WTC11 (cell line): Measurements from ENCODE around the gene NTN5. TPM values are rescaled to one million over a fixed set of nuclear protein-coding genes. Genes with fewer than 3 reads are reported as not detected.

Experiments
- ARID4B ChIP-seq: sonication (generic); formaldehyde crosslinking; IDR thresholded peaks from 2 replicates; pipeline ENCODE4 v1.8.0; 2023; ENCODE audit warnings: missing genetic modification reagents, mild to moderate bottlenecking, borderline replicate concordance
- CREM ChIP-seq: sonication (generic); formaldehyde crosslinking; IDR thresholded peaks from 2 replicates; pipeline ENCODE4 v1.8.1; 2022; ENCODE audit warnings: mild to moderate bottlenecking, missing genetic modification reagents, moderate library complexity
- E2F1 ChIP-seq: sonication (generic); formaldehyde crosslinking; IDR thresholded peaks from 2 replicates; pipeline ENCODE4 v1.8.0; 2022; ENCODE audit warnings: mild to moderate bottlenecking, missing genetic modification reagents
- ERG ChIP-seq: fragments of 250-450 bp; sonication (Bioruptor Pico); IDR thresholded peaks from 2 replicates; pipeline ENCODE4 v1.8.0; 2021; ENCODE audit warnings: mild to moderate bottlenecking
- ESRRA ChIP-seq: sonication (generic); formaldehyde crosslinking; IDR thresholded peaks from 2 replicates; pipeline ENCODE4 v1.8.1; 2022; ENCODE audit warnings: mild to moderate bottlenecking, missing genetic modification reagents, borderline replicate concordance
- FOXP4 ChIP-seq: sonication (generic); formaldehyde crosslinking; IDR thresholded peaks from 2 replicates; pipeline ENCODE4 v1.8.0; 2022; ENCODE audit warnings: mild to moderate bottlenecking, missing genetic modification reagents
- JAZF1 ChIP-seq: fragments of 250-450 bp; sonication (Bioruptor Pico); IDR thresholded peaks from 2 replicates; pipeline ENCODE4 v1.9.0; 2021; ENCODE audit warnings: moderate library complexity, mild to moderate bottlenecking, inconsistent platforms
- JUN ChIP-seq: sonication (generic); formaldehyde crosslinking; IDR thresholded peaks from 2 replicates; pipeline ENCODE4 v1.8.0; 2023; ENCODE audit warnings: mild to moderate bottlenecking, missing genetic modification reagents
- MLX ChIP-seq: sonication (generic); formaldehyde crosslinking; IDR thresholded peaks from 2 replicates; pipeline ENCODE4 v1.8.1; 2023; ENCODE audit warnings: mild to moderate bottlenecking, missing genetic modification reagents, moderate library complexity
- MYBL2 ChIP-seq: sonication (generic); formaldehyde crosslinking; IDR thresholded peaks from 2 replicates; pipeline ENCODE4 v1.8.1; 2023; ENCODE audit warnings: mild to moderate bottlenecking, moderate library complexity, missing genetic modification reagents
- OVOL2 ChIP-seq: fragments of 250-450 bp; sonication (Bioruptor Pico); IDR thresholded peaks from 2 replicates; pipeline ENCODE4 v1.9.0; 2021; ENCODE audit warnings: mild to moderate bottlenecking, borderline replicate concordance
- SOX15 ChIP-seq: fragments of 250-450 bp; sonication (Bioruptor Pico); IDR thresholded peaks from 2 replicates; pipeline ENCODE4 v1.9.0; 2021; ENCODE audit warnings: mild to moderate bottlenecking
- ZBTB43 ChIP-seq: sonication (generic); formaldehyde crosslinking; IDR thresholded peaks from 2 replicates; pipeline ENCODE4 v1.8.1; 2023; ENCODE audit warnings: mild to moderate bottlenecking, missing genetic modification reagents
- ZNF263 ChIP-seq: sonication (generic); formaldehyde crosslinking; IDR thresholded peaks from 2 replicates; pipeline ENCODE4 v1.8.1; 2022; ENCODE audit warnings: low read depth, mild to moderate bottlenecking, moderate library complexity, missing genetic modification reagents
- ZNF512 ChIP-seq: sonication (generic); formaldehyde crosslinking; IDR thresholded peaks from 2 replicates; pipeline ENCODE4 v1.8.1; 2022; ENCODE audit warnings: missing genetic modification reagents, borderline replicate concordance
- total RNA-seq: library from RNA; stranded (reverse); gene quantifications from 3 replicates; pipeline ENCODE4 v1.2.3, GENCODE V29; 2021
- TF ChIP-seq, protein P1 (sequence below): fragments of 250-450 bp; sonication (Bioruptor Pico); IDR thresholded peaks from 2 replicates; pipeline ENCODE4 v2.1.2; 2022; ENCODE audit warnings: mild to moderate bottlenecking, moderate library complexity
- TF ChIP-seq, protein P2 (sequence below): sonication (generic); formaldehyde crosslinking; IDR thresholded peaks from 2 replicates; pipeline ENCODE4 v1.8.0; 2022; ENCODE audit warnings: missing genetic modification reagents

The NTN5 gene
- total RNA-seq, 1 experiment from 2014 or later, result 0.28 TPM

GRCh38 chr19:48614436-48615230, 58.2 kb downstream of the NTN5 start, which contains the start of gene FAM83E (continued):
- TF ChIP-seq ZBTB43 (CRISPR knock-in tag) (peak; percentile 70; the same call in 1 of the 2 replicates), ZNF512 (no peak), OVOL2 (no peak), ARID4B (CRISPR knock-in tag) (no peak), E2F1 (CRISPR knock-in tag) (no peak), JUN (no peak), ESRRA (no peak; the same call in 1 of the 2 replicates), CREM (CRISPR knock-in tag) (0 out of 2 replicates have a peak, but pooled peaks have one; percentile 51), JAZF1 (CRISPR knock-in tag) (no peak), ERG (CRISPR knock-in tag) (peak; percentile 97), MLX (CRISPR knock-in tag) (no peak), FOXP4 (CRISPR knock-in tag) (no peak), ZNF263 (no peak), SOX15 (CRISPR knock-in tag) (no peak), MYBL2 (CRISPR knock-in tag) (no peak)
- TF ChIP-seq, protein P1, sequence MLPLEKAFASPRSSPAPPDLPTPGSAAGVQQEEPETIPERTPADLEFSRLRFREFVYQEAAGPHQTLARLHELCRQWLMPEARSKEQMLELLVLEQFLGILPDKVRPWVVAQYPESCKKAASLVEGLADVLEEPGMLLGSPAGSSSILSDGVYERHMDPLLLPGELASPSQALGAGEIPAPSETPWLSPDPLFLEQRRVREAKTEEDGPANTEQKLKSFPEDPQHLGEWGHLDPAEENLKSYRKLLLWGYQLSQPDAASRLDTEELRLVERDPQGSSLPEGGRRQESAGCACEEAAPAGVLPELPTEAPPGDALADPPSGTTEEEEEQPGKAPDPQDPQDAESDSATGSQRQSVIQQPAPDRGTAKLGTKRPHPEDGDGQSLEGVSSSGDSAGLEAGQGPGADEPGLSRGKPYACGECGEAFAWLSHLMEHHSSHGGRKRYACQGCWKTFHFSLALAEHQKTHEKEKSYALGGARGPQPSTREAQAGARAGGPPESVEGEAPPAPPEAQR (CRISPR knock-in tag), result no peak
- TF ChIP-seq, protein P2, sequence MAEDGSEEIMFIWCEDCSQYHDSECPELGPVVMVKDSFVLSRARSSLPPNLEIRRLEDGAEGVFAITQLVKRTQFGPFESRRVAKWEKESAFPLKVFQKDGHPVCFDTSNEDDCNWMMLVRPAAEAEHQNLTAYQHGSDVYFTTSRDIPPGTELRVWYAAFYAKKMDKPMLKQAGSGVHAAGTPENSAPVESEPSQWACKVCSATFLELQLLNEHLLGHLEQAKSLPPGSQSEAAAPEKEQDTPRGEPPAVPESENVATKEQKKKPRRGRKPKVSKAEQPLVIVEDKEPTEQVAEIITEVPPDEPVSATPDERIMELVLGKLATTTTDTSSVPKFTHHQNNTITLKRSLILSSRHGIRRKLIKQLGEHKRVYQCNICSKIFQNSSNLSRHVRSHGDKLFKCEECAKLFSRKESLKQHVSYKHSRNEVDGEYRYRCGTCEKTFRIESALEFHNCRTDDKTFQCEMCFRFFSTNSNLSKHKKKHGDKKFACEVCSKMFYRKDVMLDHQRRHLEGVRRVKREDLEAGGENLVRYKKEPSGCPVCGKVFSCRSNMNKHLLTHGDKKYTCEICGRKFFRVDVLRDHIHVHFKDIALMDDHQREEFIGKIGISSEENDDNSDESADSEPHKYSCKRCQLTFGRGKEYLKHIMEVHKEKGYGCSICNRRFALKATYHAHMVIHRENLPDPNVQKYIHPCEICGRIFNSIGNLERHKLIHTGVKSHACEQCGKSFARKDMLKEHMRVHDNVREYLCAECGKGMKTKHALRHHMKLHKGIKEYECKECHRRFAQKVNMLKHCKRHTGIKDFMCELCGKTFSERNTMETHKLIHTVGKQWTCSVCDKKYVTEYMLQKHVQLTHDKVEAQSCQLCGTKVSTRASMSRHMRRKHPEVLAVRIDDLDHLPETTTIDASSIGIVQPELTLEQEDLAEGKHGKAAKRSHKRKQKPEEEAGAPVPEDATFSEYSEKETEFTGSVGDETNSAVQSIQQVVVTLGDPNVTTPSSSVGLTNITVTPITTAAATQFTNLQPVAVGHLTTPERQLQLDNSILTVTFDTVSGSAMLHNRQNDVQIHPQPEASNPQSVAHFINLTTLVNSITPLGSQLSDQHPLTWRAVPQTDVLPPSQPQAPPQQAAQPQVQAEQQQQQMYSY (CRISPR knock-in tag), result peak; percentile 95
